ENCODE measurements around the gene RRP8.

The RRP8 gene

GRCh38 chr11:6603287-6604080, at the start of gene RRP8, which contains the start of gene ILK:
RRP8 (minus strand) TSS chr11:6603616; CDS start chr11:6603502, 114 bp downstream.
ILK (plus strand) TSS chr11:6603774; CDS start chr11:6604272, 498 bp downstream.
- peak; percentile 66 to 76 (median 70) for DNase-seq (ENCODE audit: low read depth in 3 of 3)

- no peak for DNase-seq (ENCODE audit: low read depth in 3 of 3)
Observed at GRCh38 chr11:6653097-6653496, 49.7 kb upstream of the RRP8 start.

DNA sequence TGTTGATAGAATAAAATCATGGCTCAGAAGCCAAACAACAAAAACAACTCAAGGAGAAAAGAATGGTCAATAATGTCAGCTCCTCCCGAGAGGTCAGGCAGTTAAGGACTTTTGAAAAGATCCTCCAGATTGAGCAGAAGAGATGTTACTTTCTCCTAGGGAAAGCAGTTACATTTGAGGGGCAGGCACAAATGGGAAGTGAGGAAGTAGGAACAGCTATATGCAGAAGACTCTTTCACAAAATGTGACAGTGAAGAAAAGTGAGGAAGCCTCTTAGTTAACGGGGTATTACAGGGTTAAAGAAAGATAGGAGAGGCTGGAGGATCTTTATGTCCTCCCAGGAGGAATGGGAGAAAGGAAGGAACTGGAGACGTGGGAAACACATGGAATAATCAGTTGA, 48.8 kb upstream of the RRP8 start:
- DNase-seq (ENCODE audit: low read depth in 3 of 3), result no peak

DNA sequence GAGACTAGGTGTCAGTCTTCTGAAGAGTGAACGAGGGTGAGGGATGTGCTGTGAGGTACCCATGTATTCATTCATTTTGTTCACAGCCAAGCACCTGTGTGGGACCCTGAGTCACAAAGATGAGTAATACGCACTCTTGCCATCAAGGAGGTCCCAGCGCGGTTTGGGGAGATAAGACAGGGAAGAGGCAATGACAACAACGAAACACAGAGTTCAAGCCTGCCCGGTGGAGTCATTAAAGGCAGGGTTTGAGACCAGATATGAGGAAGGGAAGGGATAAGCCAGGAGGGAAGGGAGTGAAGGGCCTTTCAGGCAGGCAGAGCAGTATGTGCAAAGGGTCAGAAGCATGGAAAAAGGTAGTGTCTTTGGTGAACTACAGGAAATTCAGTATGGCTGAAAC, 47.6 kb upstream of the RRP8 start:
- no peak for DNase-seq (ENCODE audit: low read depth in 3 of 3)

- DNase-seq (ENCODE audit: low read depth in 3 of 3), result no peak
Observed at GRCh38 chr11:6650104-6650503, 46.7 kb upstream of the RRP8 start.

GRCh38 chr11:6648501-6648900, 45.1 kb upstream of the RRP8 start:
- no peak for DNase-seq (ENCODE audit: low read depth in 3 of 3)

DNA sequence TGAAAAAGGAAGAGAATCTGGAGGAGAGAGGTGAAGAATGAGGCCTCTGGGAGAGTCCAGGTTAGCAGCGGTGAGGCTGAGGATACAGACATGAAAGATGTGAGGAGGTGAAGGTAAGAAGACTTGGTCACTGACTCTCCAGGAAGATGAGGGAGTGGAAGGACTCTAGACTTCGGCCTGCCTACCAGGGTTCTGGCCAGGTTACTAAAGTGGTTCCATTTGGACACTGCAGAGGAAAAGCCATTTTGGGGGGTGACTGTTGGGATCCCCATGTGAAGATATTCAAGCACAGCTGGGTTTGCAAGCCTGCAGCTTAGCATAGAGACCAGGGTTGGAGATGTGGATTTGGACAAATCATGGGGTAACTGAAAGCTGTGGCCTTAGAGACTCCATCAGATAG, 44.4 kb upstream of the RRP8 start:
- DNase-seq (ENCODE audit: low read depth in 3 of 3), result no peak

DNA sequence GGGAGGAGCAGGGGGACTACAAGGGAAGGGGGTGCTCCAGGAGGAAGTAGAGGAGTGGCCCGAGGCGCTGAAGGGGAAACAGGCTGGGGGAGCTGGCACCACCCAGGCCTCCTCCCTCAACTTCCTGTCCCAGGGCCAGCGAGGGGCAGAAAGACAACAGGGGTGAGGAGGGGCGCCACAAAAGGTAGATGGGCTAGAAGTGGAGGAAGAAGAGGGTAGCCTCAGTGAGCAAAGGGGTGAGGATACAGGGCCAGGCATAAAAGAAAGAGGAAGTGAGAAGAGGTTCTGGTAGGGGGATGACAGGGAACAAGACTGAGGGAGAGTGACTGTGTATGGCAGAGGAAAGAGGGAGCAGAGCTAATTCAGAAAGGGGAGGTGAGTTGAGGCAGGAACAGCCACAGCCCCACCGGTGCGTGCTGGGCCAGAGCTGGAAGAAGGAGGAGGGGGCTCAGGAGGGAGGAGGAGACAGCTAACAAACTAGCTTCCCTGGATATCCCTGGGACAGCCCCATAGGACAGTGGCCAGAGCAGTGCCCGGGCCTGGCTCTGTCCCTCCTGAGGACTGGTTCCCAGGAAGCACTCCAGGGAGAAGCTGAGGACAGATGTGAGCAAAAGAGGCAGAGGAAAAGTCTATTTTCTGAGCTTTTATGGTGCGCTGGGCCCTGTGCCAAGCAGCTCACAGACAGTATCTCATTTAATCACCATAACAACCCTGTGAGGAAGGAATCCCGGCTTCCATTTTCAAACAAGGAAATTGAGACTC, 43.7 kb upstream of the RRP8 start:
- no peak for DNase-seq (ENCODE audit: low read depth in 3 of 3)

GRCh38 chr11:6646576-6646917, 43.1 kb upstream of the RRP8 start:
- DNase-seq (ENCODE audit: low read depth in 3 of 3), result no peak

- DNase-seq (ENCODE audit: low read depth in 3 of 3), result no peak
Observed at GRCh38 chr11:6646071-6646470, 42.7 kb upstream of the RRP8 start.

GRCh38 chr11:6642957-6643356, 39.5 kb upstream of the RRP8 start:
- DNase-seq (ENCODE audit: low read depth in 3 of 3), result no peak

- DNase-seq (ENCODE audit: low read depth in 3 of 3), result no peak
Observed at GRCh38 chr11:6640985-6641701, 37.7 kb upstream of the RRP8 start.

GRCh38 chr11:6640036-6640984, 36.9 kb upstream of the RRP8 start:
- DNase-seq (ENCODE audit: low read depth in 3 of 3), result no peak

DNA sequence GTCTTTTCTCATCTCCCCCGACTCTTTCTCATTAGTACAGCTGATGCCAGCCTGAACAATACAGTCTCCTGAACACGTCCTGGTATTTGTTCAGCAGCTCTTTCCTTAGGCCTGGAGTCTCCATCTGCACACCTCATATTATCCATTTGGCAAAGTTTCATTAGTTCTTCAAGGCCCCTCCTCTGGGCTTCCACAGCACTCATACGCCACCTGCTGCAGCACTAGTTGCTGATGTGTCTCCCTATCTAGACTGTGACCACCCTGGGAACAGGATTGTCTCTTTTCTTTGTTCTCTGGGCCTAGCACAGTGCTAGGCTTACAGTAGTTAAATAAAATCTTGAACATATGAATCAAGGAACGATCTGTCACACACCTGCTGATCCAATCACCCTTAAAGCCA, 35.0 kb upstream of the RRP8 start:
- no peak for DNase-seq (ENCODE audit: low read depth in 3 of 3)

DNA sequence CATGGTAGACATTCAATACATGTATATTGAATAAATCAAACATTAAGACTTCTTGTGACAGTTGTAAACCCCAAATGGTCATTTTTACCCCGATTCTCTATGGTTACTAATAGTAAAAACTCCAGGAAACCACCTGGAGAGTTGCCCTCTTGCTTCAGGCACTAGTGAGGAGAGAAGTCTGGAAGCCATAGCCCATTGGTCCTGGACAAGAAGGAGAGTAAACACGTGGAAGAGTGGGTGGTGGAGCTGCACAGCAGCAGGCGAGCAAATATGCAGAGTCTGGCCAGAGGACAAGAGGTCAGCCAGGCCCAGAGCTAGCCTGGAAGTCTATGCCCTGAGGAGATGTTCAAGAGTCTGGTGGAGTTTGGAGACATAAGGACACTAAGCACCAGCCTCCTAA, 34.5 kb upstream of the RRP8 start:
- no peak for DNase-seq (ENCODE audit: low read depth in 3 of 3)

- DNase-seq (ENCODE audit: low read depth in 3 of 3), result no peak
Observed at GRCh38 chr11:6636480-6636879, 33.1 kb upstream of the RRP8 start.

- DNase-seq (ENCODE audit: low read depth in 3 of 3), result no peak
Observed at GRCh38 chr11:6635082-6635932, 31.9 kb upstream of the RRP8 start.

GRCh38 chr11:6634534-6634933, 31.1 kb upstream of the RRP8 start:
- DNase-seq (ENCODE audit: low read depth in 3 of 3), result no peak

- no peak for DNase-seq (ENCODE audit: low read depth in 3 of 3)
Observed at GRCh38 chr11:6633422-6634408, 30.3 kb upstream of the RRP8 start.
